Endothelial cell of umbilical vein (primary cell): ENCODE measurements around the gene PHLDB2. TPM values are rescaled to one million over a fixed set of nuclear protein-coding genes. Genes with fewer than 3 reads are reported as not detected.

ENCODE experiments used
- BruUV-seq: library from RNA; stranded (reverse); fragments of 400-500 nt; replicated peaks from 2 replicates; lab custom pipeline; 2021; lab: Mats Ljungman, UMichigan
- CTCF ChIA-PET: fragments of 300-600, 350-600 bp; sonication (Branson Sonifier 250); formaldehyde crosslinking; loops from one replicate; lab custom pipeline; 2021; ENCODE audit warnings: antibody characterized with exemption, inconsistent platforms; lab: Charles Lee
- POLR2A ChIA-PET: fragments of 300-600, 350-600 bp; sonication (Branson Sonifier 250); formaldehyde crosslinking; loops from one replicate; lab custom pipeline; 2021; ENCODE audit warnings: antibody characterized with exemption, inconsistent platforms; lab: Charles Lee
- DNase-seq: peaks from one replicate; pipeline ENCODE4 v3.0.0-alpha.2; 2011; ENCODE audit warnings: low read depth, low spot score
- FAIRE-seq: peaks from 2 replicates; lab custom pipeline; 2011; peaks lifted over from hg19 to GRCh38; lab: Jason Lieb, UNC
- H2AFZ ChIP-seq: 2 replicates; pipeline ENCODE4 v1.6.0; 2012; ENCODE audit warnings: low read depth, low read length, control low read depth, inconsistent platforms
- H3K27ac ChIP-seq: 2 replicates; pipeline ENCODE4 v1.5.1; 2011; ENCODE audit warnings: low read depth, mild to moderate bottlenecking, control low read depth, low read length, moderate library complexity; ENCODE audit not compliant: insufficient read depth
- H3K27me3 ChIP-seq, 2 experiments: 2 replicates each; pipeline versions ENCODE4 v1.6.0 to v1.6.1; 2011; ENCODE audit warnings: low read length in 2 of 2, mixed read lengths in 1 of 2; ENCODE audit not compliant: control insufficient read depth in 2 of 2, insufficient read depth in 2 of 2
- H3K36me3 ChIP-seq, 2 experiments: 2 replicates in 1 of 2; 3 replicates in 1 of 2; pipeline ENCODE4 v1.5.1; 2011; ENCODE audit warnings: low read length in 2 of 2, mild to moderate bottlenecking in 1 of 2, moderate library complexity in 1 of 2; ENCODE audit not compliant: control insufficient read depth in 2 of 2, insufficient read depth in 2 of 2; ENCODE audit errors: extremely low read depth in 1 of 2
- H3K4me1 ChIP-seq: 3 replicates; pipeline ENCODE4 v1.5.1; 2011; ENCODE audit warnings: mild to moderate bottlenecking, low read length; ENCODE audit not compliant: control insufficient read depth, insufficient read depth; ENCODE audit errors: extremely low read depth
- H3K4me2 ChIP-seq: 2 replicates; pipeline ENCODE4 v1.6.1; 2011; ENCODE audit warnings: low read length, control low read depth, mixed read lengths; ENCODE audit not compliant: insufficient read depth
- H3K4me3 ChIP-seq, 3 experiments: fragments of 200-600 bp in 1 of 3; sonication (generic), shearing (Covaris generic) in 1 of 3; replicated peaks in 1 of 3; 2 replicates each; pipeline ENCODE4 v1.5.1; 2011 to 2016; ENCODE audit warnings: control low read depth in 3 of 3, low read length in 3 of 3, mild to moderate bottlenecking in 2 of 3, inconsistent platforms in 1 of 3, low read depth in 1 of 3, moderate library complexity in 1 of 3; ENCODE audit not compliant: insufficient read depth in 1 of 3
- H3K79me2 ChIP-seq: 2 replicates; pipeline ENCODE4 v1.6.0; 2012; ENCODE audit warnings: low read length, inconsistent platforms; ENCODE audit not compliant: control insufficient read depth, insufficient read depth
- H3K9ac ChIP-seq: replicated peaks from 2 replicates; pipeline ENCODE3; 2011; ENCODE audit warnings: low read length, control low read depth; ENCODE audit not compliant: insufficient read depth; ENCODE audit errors: extremely low read depth
- H3K9me1 ChIP-seq: replicated peaks from 3 replicates; pipeline ENCODE4 v1.6.0; 2011; ENCODE audit warnings: mild to moderate bottlenecking, low read length; ENCODE audit not compliant: control insufficient read depth, insufficient read depth; ENCODE audit errors: extremely low read depth
- H3K9me3 ChIP-seq: replicated peaks from 2 replicates; pipeline ENCODE4 v1.5.1; 2012; ENCODE audit warnings: low read length, inconsistent platforms; ENCODE audit not compliant: control insufficient read depth, insufficient read depth
- H4K20me1 ChIP-seq: replicated peaks from 2 replicates; pipeline ENCODE3; 2011; ENCODE audit warnings: mild to moderate bottlenecking, low read length; ENCODE audit not compliant: control insufficient read depth, insufficient read depth; ENCODE audit errors: extremely low read depth
- CTCF ChIP-seq, 2 donors: IDR thresholded peaks; 1 replicate in 1 of 2; 2 replicates in 1 of 2; pipeline ENCODE4 v1.5.1; 2011; ENCODE audit warnings: low read length in 2 of 2, mild to moderate bottlenecking in 2 of 2, moderate library complexity in 2 of 2, control low read depth in 1 of 2, inconsistent platforms in 1 of 2, low read depth in 1 of 2; ENCODE audit not compliant: insufficient read depth in 1 of 2; ENCODE audit errors: extremely low read depth in 1 of 2
- EZH2 ChIP-seq: IDR thresholded peaks from 2 replicates; pipeline ENCODE4 v1.6.1; 2012; ENCODE audit warnings: borderline replicate concordance, low read depth, mild to moderate bottlenecking, moderate library complexity, low read length, inconsistent platforms; ENCODE audit not compliant: severe bottlenecking
- FOS ChIP-seq: IDR thresholded peaks from 2 replicates; pipeline ENCODE4 v1.6.1; 2011; ENCODE audit warnings: mild to moderate bottlenecking, low read length, moderate library complexity, borderline replicate concordance; ENCODE audit not compliant: insufficient read depth
- GATA2 ChIP-seq: IDR thresholded peaks from 2 replicates; pipeline ENCODE4 v1.7.0; 2011; ENCODE audit warnings: low read depth, mild to moderate bottlenecking, moderate library complexity, mixed read lengths, low read length; ENCODE audit not compliant: insufficient read length, insufficient read depth
- JUN ChIP-seq: IDR thresholded peaks from 2 replicates; pipeline ENCODE4 v1.6.1; 2011; ENCODE audit warnings: borderline replicate concordance, low read depth; ENCODE audit not compliant: insufficient read length, insufficient read depth
- MAX ChIP-seq: IDR thresholded peaks from 2 replicates; pipeline ENCODE4 v1.6.1; 2011; ENCODE audit not compliant: insufficient read depth, insufficient read length
- MYC ChIP-seq: IDR thresholded peaks from one replicate; pipeline ENCODE4 v1.6.1; 2011; ENCODE audit warnings: mild to moderate bottlenecking, low read depth, low read length
- POLR2A ChIP-seq: IDR thresholded peaks from 2 replicates; pipeline ENCODE4 v1.6.1; 2012; ENCODE audit warnings: low read depth, mild to moderate bottlenecking, control low read depth, low read length
- POLR2AphosphoS5 ChIP-seq: IDR thresholded peaks from 2 replicates; pipeline ENCODE4 v1.6.1; 2012; ENCODE audit warnings: low read depth, mild to moderate bottlenecking, control low read depth, low read length, moderate library complexity; ENCODE audit not compliant: insufficient read depth
- dilution Hi-C: fragments of 300-500 bp; cut with MboI; formaldehyde crosslinking; loops from one replicate; pipeline ENCODE4 v1.15.0; 2019; ENCODE audit warnings: low sequenced_read_pairs; ENCODE audit not compliant: extremely low pct_ligation_motif_present
- intact Hi-C: fragments of 100-400 bp; cut with micrococcal nuclease; formaldehyde crosslinking; loops from one replicate; pipeline ENCODE4 v1.10.0; 2022
- polyA plus RNA-seq, 4 experiments: library from polyadenylated mRNA; depleted of rRNA in 3 of 4; stranded (reverse) in 3 of 4; unstranded in 1 of 4; fragments of >200 nt; gene quantifications; 2 replicates each; pipeline versions ENCODE4 v1.2.1 to v1.2.3, GENCODE V29; 2011 to 2012; ENCODE audit warnings: missing spikeins in 1 of 4
- total RNA-seq: library from RNA; stranded (reverse); gene quantifications from 2 replicates; pipeline ENCODE4 v1.2.3, GENCODE V29; 2021

The PHLDB2 gene
- total and polyA plus RNA-seq, 2 donors (not counting 3 experiments of a cell fraction or from before 2014, with no cell fraction given), result 22.4 to 104 TPM

- Histone ChIP-seq H3K9me3 (no peaks in the 10 kb centered on the region), H3K9ac (no peak overlapping the region), H3K4me3 (no peak overlapping the region), H3K4me2 (no peak overlapping the region), H3K27ac (no peak overlapping the region), H3K9me1 (no peaks in the 10 kb centered on the region), H3K4me1 (peaks cover 21% of the 10 kb centered on the region), H4K20me1 (no peaks in the 10 kb centered on the region), H2AFZ (no peak overlapping the region), H3K27me3 (no peaks in the 10 kb centered on the region), H3K36me3 (peaks cover 7 to 15% of the 10 kb centered on the region in 2 experiments), H3K79me2 (no peaks in the 10 kb centered on the region)
- CTCF ChIA-PET, result interaction anchor here (1.2 to 4.7 kb wide), 4 partner anchors 9 to 57 kb away, joined by 3 to 20 read pairs (median 10); no protein-coding TSS in a partner anchor
- POLR2A ChIA-PET, result no interaction called here
- intact Hi-C loops (no loop called here), dilution Hi-C loops (no loop called here)
- no TSS peak for BruUV-seq
- DNase-seq (no peak), FAIRE-seq (no peak)
- TF ChIP-seq MYC (no peak), FOS (no peak), JUN (no peak), CTCF (IDR thresholded peaks at IDR 0.05; ENCODE audit: extremely low read depth in 1 of 2, insufficient read depth in 1 of 2, low read depth in 1 of 2, low read length in 2 of 2) (no peak), MAX (no peak), POLR2AphosphoS5 (no peak), EZH2 (no peak), GATA2 (no peak), POLR2A (no peak)
These were observed 93.0 kb downstream of the PHLDB2 start for GRCh38 chr3:111952086-111952485.
